ENCODE data around the gene HSFX3.
A peak's percentile ranks its signal among the peaks of the same experiment; 100 is the strongest.
"Not testable (repeated sequence)": the region's sequence is repeated elsewhere in the genome, so short reads cannot be mapped to it uniquely, and the experiment has no call there.

Gene HSFX3

GRCh38 chrX:149545545-149546543 lies 3.9 kb downstream of the HSFX3 start:
- H3K4me3 ChIP-seq (ENCODE audit: low read depth, low read length): not testable (repeated sequence)
- TF ChIP-seq, protein P1, sequence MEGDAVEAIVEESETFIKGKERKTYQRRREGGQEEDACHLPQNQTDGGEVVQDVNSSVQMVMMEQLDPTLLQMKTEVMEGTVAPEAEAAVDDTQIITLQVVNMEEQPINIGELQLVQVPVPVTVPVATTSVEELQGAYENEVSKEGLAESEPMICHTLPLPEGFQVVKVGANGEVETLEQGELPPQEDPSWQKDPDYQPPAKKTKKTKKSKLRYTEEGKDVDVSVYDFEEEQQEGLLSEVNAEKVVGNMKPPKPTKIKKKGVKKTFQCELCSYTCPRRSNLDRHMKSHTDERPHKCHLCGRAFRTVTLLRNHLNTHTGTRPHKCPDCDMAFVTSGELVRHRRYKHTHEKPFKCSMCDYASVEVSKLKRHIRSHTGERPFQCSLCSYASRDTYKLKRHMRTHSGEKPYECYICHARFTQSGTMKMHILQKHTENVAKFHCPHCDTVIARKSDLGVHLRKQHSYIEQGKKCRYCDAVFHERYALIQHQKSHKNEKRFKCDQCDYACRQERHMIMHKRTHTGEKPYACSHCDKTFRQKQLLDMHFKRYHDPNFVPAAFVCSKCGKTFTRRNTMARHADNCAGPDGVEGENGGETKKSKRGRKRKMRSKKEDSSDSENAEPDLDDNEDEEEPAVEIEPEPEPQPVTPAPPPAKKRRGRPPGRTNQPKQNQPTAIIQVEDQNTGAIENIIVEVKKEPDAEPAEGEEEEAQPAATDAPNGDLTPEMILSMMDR (conservative IDR thresholded peaks at IDR 0.05; ENCODE audit: low read depth, low read length): peak; percentile 21
- DNase-seq (ENCODE audit: low read depth): peak; percentile 22

- TF ChIP-seq, protein P1 (conservative IDR thresholded peaks at IDR 0.05; ENCODE audit: low read depth, low read length): no peak
- H3K4me3 ChIP-seq (ENCODE audit: low read depth, low read length): peak overlapping the region; percentile 81
- DNase-seq (ENCODE audit: low read depth): peak; percentile 13
Measured at GRCh38 chrX:149541521-149542047, 8.1 kb downstream of the HSFX3 start.

GRCh38 chrX:149540621-149541520 lies 8.9 kb downstream of the HSFX3 start, which contains the start of gene EOLA1:
EOLA1 (plus strand) TSS chrX:149541012; CDS start chrX:149545631, 4,619 bp downstream.
- TF ChIP-seq, protein P1 (conservative IDR thresholded peaks at IDR 0.05; ENCODE audit: low read depth, low read length): no peak
- DNase-seq (ENCODE audit: low read depth): peak; percentile 97
- H3K4me3 ChIP-seq (ENCODE audit: low read depth, low read length): peak within 1 kb of the TSS; percentile 81

DNA sequence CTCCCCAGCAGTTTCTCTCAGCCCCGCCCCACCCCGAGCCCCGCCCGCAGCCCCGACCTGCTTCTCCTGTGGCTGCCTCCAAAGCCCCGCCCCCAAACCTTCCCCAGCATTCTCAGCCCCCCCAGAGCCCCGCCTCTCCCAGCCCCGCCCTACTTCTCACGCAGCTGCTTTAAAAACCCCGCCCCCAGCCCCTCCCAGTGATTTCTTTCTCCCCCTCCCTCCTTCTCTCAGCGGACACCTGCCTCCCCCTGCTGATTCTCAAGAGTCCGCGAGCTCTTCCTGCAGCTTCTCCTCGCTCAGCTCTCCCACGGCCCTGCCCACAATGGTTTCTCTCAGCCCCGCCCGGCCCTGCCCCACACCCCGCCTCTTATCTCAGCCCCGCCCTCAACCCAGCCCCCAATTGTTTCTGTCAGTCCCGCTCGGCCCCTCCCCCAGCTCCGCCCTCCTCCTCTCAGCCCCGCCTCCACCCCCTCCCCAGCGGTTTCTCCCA lies 9.5 kb downstream of the HSFX3 start:
- DNase-seq (ENCODE audit: low read depth): peak; percentile 92
- TF ChIP-seq, protein P1 (conservative IDR thresholded peaks at IDR 0.05; ENCODE audit: low read depth, low read length): no peak
- H3K4me3 ChIP-seq (ENCODE audit: low read depth, low read length): peak overlapping the region; percentile 81

DNA sequence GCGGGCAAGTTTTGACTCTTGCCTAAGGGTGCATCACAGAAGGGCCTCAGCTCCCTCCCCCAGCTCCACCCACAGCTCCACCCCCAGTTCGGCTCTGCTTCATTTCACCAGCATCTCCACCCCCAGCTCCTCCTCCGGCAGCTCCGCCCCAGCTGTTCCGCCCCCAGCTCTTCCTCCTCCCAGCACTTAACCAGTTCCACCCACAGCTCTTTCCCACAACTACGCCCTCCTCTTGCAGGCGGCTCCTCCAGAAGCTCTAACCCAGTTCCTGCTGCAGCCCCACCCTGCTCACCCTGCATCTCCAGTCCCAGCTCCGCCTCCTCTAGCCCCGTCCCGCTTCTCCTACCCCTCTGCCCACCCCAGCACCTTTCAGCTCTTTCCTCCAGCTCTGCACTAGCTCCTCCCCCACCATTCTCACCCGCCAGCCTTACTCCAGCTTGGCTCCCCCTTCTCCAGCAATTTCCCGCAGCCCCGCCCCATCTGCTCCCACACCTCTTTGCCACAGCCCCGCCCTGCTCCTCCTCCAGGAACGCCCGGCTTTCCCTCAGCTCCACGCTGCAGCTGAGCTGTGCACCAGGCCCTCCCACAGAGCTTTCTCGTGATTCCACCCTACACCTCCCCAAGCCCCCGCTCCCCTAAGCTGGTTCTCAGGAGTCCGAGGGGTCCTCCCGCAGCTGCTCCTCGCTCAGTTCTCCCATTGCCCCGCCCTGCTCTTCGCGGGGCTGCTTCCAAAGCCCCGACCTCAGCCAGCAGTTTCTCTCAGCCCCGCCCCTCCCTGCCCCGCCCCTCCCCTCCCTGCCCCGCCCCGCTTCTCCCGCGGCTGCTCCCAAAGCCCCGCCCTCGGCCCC lies 10.2 kb downstream of the HSFX3 start:
- DNase-seq (ENCODE audit: low read depth): peak; percentile 96
- TF ChIP-seq, protein P1 (conservative IDR thresholded peaks at IDR 0.05; ENCODE audit: low read depth, low read length): no peak
- H3K4me3 ChIP-seq (ENCODE audit: low read depth, low read length): peak overlapping the region; percentile 63

DNA sequence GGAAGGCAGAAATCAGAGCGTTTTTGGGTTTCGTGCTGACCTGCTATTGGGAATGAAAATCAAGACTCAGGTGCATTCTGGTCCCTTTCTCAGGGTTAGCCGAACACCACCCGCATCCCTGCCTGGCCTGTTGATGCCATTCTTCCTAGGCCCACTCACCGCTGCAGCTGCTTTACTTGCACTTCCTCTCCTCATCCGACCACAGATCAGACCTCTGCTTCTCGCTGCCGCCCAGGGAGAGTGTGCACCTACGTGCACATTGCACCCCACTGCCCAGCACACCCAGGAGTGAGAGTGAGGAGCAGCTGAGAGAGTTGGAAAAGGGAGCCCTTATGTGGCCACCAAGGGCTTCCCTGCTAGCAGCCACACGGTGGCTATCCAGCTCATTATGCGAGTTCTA lies 12.2 kb downstream of the HSFX3 start:
- DNase-seq (ENCODE audit: low read depth); H3K4me3 ChIP-seq (ENCODE audit: low read depth, low read length): not testable (repeated sequence)

GRCh38 chrX:149534926-149535602 lies 14.7 kb downstream of the HSFX3 start:
- DNase-seq (ENCODE audit: low read depth): not testable (repeated sequence)

GRCh38 chrX:149533999-149534398 lies 15.7 kb downstream of the HSFX3 start:
- H3K4me3 ChIP-seq (ENCODE audit: low read depth, low read length); DNase-seq (ENCODE audit: low read depth): not testable (repeated sequence)

More at GRCh38 chrX:149534926-149535602, 14.7 kb downstream of the HSFX3 start:
- not testable (repeated sequence) for H3K4me3 ChIP-seq (ENCODE audit: low read depth, low read length)

GRCh38 chrX:149532868-149533267 lies 16.9 kb downstream of the HSFX3 start:
- not testable (repeated sequence) for H3K4me3 ChIP-seq (ENCODE audit: low read depth, low read length); DNase-seq (ENCODE audit: low read depth)

All from choroid plexus epithelial cell (primary cell).